Stimulated activated CD4-positive, alpha-beta T cell treated with anti-CD3 and anti-CD28 coated beads, TNF-alpha, amount 100 ng/mL, for 48 hours (primary cell): ENCODE results near the gene GDF10.

Experiments
- DNase-seq, 3 donors: peaks; one replicate each; pipeline ENCODE4 v3.0.0-alpha.2; 2020; ENCODE audit warnings: low read depth in 3 of 3

The GDF10 gene

GRCh38 chr10:47334466-47335295, 34.7 kb downstream of the GDF10 start:
- no peak for DNase-seq

DNA sequence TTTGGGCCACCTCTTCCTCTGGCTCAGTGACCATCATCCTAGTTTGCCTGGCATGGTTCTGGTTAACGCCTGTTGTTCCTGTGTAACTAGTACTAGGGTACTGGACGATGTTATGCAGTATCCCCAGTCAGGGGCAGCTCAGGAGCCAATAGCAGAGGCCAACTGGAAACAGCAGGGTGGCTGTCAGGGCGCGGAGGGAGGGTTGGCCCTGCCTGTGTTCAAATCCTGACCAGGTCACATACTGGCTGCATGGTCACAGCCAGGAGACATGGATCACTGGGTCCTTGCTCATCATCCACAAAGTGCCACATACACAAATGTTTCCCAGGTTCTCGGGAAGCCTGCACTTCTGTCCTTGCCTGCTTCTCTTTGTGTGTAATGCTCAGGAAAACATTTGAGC, 35.9 kb downstream of the GDF10 start:
- no peak for DNase-seq

GRCh38 chr10:47336387-47337134, 36.6 kb downstream of the GDF10 start:
- DNase-seq: no peak

GRCh38 chr10:47337310-47337709, 37.3 kb downstream of the GDF10 start:
- DNase-seq: no peak

DNA sequence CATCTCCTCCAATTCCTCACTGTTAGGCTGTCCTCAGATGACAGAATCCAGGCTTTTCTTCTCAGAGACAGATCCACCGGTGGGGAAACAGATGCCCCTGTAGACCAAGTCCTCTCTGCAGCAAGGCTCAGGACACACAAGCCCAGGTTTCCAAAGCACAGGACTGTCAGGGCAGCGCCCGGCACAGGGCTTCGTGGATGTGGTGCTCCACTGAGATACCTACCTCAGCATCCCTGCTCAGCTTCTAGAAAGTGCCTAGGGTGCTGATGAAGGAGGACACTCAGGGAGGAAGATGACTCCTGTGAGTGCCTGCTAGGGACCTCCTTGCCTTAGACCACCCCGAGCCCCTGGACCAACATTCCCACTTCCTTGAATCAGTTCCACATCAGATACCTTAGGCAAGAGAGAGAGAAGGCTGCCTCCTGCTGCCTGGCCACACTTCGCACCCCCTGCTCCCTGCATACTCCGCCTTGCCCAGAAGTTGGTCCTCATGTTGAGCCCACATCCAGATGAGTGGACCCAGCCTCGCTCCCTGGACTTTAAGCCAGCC, 39.3 kb downstream of the GDF10 start:
- DNase-seq: no peak

DNA sequence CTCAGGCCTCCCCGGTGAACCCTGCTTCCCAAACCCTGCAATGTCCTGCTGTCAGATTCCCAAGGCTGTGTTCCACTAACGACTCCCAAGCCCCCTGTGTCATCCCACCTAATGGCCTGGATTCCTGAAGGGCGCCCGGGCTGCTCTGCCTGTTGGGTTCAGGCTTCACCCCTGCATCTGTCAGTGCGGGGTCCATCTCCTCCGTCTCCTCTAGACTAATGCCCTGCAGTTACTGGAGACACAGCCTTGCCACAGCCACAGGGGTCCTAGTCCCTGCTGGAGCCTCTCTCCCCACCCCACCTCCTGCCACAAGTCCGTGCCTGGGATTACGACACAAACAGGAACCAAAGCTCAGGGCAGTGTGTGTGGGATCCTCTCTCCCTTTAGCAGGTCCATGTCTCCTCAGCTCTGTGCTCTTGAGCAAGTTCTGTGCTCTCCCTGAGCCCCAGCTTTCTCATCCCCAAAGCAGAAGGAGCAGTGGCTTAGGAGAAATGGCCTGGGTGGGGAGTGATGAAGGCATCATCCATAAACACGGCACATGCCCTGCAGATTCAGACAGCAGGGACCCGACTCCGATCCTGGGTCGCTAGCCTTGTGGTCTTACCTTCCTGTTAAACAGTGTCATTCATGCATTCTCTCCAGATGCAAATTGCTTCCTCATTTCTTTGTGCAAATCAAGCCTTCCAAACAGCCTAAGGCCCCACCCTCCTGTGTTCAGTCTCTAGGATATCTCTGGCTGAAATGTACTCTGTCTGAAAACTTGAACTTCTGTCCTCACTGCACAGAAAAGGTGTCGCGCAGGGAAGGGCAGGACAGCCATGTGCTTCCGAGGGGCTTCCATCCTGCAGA, 40.0 kb downstream of the GDF10 start:
- DNase-seq: no peak

DNA sequence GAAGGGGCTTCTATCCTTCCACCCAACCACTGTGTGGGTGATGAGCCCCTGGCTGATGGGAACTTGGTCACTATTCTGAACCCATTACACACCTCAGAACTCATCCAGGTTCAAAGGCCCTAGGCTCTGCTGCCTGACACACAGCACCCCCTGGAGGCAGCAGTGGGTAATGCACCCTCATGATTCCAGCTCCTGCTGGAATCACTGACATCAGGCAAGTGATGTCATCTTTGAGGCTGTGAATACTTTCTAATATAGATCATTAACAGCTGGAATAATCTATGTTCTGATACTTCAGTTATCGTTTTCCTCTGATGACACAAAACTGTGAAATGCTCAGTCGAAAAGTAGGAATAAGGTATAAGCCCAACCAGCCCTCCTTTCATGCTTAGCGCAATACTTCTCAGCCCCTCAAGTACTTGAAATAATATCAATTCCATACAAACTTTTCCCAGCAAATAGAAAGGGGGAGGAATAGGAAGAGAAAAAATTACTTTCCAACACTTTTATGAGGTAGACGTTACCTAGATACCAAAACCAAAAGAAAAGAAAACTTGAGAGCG, 40.7 kb downstream of the GDF10 start:
- DNase-seq: peak; percentile 27 to 69 (median 67)

DNA sequence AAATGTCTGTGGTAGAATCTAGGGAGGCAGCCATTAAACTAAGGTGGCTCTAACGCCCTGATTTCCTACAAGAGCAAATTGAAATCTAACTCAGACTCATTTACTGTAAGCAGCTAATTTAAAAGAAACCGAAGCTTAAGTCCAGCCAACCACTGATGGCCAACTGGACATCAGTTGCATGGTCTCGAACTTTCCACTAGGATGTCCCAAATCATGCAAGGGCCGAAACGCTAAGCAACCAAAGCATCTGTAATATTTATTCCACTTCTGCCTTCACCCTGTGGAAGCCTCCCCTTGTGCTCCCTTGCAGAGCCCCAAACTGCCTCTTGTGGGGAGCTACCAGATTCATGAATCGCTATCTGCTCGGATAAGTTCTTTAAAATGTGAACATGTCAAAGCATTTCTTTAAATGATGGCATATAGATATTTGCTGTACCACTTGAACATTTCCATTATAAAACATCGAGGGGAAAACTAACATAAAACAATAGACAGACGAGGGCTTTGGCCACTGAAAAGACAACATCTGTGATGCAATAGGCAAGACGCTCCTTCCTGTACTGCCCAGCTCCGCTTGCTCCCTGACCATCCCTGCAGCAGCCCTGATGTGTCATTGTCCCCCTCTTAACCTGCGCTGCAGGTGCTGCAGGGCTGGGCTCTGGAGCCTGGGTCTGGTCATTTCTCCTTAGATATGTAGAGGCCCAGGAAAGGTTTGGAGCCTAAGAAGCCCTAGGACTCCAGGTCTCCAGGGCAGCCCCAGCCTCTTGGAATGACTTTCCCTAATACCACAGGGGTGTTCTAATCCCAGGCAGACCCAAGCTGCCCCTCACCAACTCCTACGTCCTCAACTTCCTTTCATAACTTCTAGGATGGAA, 45.2 kb downstream of the GDF10 start:
- no peak for DNase-seq

GRCh38 chr10:47346581-47347302, 46.7 kb downstream of the GDF10 start:
- no peak for DNase-seq

GRCh38 chr10:47347303-47347675, 47.3 kb downstream of the GDF10 start:
- DNase-seq: no peak

DNA sequence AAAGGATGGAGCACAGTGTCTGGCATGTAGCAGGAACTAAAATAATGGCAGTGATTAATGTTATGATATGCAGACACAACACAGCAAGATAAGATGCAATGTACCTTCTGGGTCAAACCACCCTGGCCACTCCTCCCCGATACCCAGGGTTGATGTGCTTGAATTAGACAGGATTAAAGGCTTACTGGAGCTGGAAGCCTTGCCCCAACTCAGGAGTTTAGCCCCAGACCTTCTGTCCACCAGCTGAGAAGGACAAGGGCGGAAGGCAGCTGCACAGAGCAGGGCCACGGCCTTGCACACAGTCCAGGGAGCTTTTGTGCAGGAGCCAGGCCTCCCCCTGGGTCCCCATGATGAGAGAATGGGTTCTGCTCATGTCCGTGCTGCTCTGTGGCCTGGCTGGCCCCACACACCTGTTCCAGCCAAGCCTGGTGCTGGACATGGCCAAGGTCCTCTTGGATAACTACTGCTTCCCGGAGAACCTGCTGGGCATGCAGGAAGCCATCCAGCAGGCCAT, 48.2 kb downstream of the GDF10 start, which contains the start of gene RBP3:
RBP3 (plus strand) TSS at position 226 of the 514 bp plus-strand sequence; CDS start at position 348, 122 bp downstream.
- no peak for DNase-seq

- no peak for DNase-seq
These were observed 48.9 kb downstream of the GDF10 start for GRCh38 chr10:47348661-47349470.

GRCh38 chr10:47349516-47349915, 49.5 kb downstream of the GDF10 start:
- DNase-seq: no peak

DNA sequence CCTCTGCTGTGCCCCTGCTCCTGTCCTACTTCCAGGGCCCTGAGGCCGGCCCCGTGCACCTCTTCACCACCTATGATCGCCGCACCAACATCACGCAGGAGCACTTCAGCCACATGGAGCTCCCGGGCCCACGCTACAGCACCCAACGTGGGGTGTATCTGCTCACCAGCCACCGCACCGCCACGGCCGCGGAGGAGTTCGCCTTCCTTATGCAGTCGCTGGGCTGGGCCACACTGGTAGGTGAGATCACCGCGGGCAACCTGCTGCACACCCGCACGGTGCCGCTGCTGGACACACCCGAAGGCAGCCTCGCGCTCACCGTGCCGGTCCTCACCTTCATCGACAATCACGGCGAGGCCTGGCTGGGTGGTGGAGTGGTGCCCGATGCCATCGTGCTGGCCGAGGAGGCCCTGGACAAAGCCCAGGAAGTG, 50.0 kb downstream of the GDF10 start:
- DNase-seq: no peak

- DNase-seq: no peak
These were observed 51.0 kb downstream of the GDF10 start for GRCh38 chr10:47350671-47351640.

DNA sequence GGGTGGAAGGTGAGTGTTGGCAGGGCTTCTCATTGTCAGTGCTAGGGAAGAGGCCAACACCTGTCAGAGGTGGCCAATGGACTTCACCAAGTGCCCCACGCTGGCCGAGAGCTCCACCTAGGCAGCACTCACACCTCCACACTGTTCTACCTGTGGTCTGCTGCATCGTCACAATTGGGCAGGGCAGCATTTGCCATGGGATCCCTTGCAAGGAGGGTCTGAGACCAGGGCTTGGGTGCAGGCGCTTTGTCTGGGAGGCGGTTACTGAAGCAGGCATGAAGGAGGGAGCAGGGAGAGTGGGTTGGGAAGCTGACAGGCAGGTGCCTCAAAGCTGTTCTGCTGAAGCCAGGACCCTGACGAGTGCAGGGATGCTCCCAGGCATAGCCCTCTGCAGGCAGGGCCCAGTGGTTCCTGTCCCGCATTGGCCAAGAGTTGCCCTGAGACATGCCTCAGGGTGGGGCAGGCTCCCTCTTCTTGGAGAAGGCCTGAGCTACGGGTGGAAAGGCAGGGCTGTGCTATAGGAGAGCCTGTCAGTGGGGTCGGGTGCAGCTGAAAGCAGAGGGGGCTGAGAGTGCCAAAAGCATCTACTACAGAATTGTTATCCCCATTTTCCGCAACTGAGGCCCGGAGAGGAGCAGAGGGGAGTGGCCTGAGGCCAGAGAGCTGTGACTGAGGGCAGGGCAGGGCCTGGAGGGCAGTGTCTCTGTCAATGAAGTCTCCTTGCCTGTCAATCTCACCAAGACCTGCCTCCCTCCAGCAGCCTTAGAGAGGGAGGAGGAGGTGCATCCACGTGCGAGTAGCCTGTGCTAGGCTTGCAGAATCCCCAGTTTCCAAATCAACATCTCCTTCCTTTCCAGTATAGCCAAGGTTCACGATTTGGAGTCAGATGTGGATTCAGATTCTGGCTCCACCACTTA, 52.2 kb downstream of the GDF10 start:
- DNase-seq: no peak
